AG04450 (cell line): ENCODE measurements around the gene OAT. TPM values are rescaled to one million over a fixed set of nuclear protein-coding genes. Genes with fewer than 3 reads are reported as not detected.

ENCODE experiments used
- CTCF ChIA-PET: fragments of 300-600, 350-600 bp; formaldehyde crosslinking; extraction: SDS; loops from one replicate; lab custom pipeline; 2022; ENCODE audit warnings: antibody characterized with exemption, inconsistent platforms; lab: Charles Lee
- POLR2A ChIA-PET: fragments of 350-600 bp; formaldehyde crosslinking; extraction: SDS; loops from one replicate; lab custom pipeline; 2021; ENCODE audit warnings: antibody characterized with exemption, inconsistent platforms; lab: Yijun Ruan, JAX
- DNase-seq: peaks from one replicate; pipeline ENCODE4 v3.0.0-alpha.2; 2011; ENCODE audit warnings: low read depth, low spot score
- H3K27ac ChIP-seq: one replicate; pipeline ENCODE4 v1.5.1; 2012; ENCODE audit warnings: low read depth, low read length, control low read depth
- H3K27me3 ChIP-seq: one replicate; pipeline ENCODE4 v1.6.0; 2012; ENCODE audit warnings: low read length; ENCODE audit not compliant: control insufficient read depth, insufficient read depth
- H3K4me3 ChIP-seq: 2 replicates; pipeline ENCODE4 v1.5.1; 2011; ENCODE audit warnings: mild to moderate bottlenecking, low read depth, low read length, control low read depth
- H3K9me3 ChIP-seq: 2 replicates; pipeline ENCODE4 v1.5.1; 2012; ENCODE audit warnings: low read length; ENCODE audit not compliant: control insufficient read depth, insufficient read depth
- CTCF ChIP-seq: IDR thresholded peaks from 2 replicates; pipeline ENCODE4 v1.5.1; 2011; ENCODE audit warnings: low read depth, low read length, control low read depth, inconsistent platforms
- polyA plus RNA-seq: library from polyadenylated mRNA; depleted of rRNA; stranded (reverse); fragments of >200 nt; gene quantifications from 2 replicates; pipeline ENCODE4 v1.2.3, GENCODE V29; 2011

The OAT gene
- polyA plus RNA-seq, 1 experiment = 182 TPM

- POLR2A ChIA-PET = no interaction called here
- H3K9me3 ChIP-seq = peaks cover 3% of the 10 kb centered on the region; the same call in 1 of the 2 replicates
- H3K4me3 ChIP-seq = no peak overlapping the region
- no peaks in the 10 kb centered on the region for H3K27me3 ChIP-seq
- no peak overlapping the region for H3K27ac ChIP-seq
- DNase-seq = no peak
- TF ChIP-seq CTCF = no peak
- CTCF ChIA-PET = interaction anchor here (1.0 to 1.9 kb wide), 3 partner anchors 35 to 359 kb away, joined by 3 to 9 read pairs (median 4); no protein-coding TSS in a partner anchor
These were observed 64.8 kb downstream of the OAT start for GRCh38 chr10:124353896-124354295.

- Histone ChIP-seq H3K9me3 (peaks cover 3% of the 10 kb centered on the region; the same call in 1 of the 2 replicates), H3K4me3 (no peak overlapping the region), H3K27ac (no peak overlapping the region), H3K27me3 (peaks cover 2% of the 10 kb centered on the region)
- ChIA-PET CTCF (interaction anchor here (1.0 kb wide), 1 partner anchor 359 kb away, joined by 4 read pairs; no protein-coding TSS in a partner anchor), POLR2A (no interaction called here)
- DNase-seq = no peak
- TF ChIP-seq CTCF = no peak
These were observed 65.5 kb downstream of the OAT start for GRCh38 chr10:124353091-124353815.

- DNase-seq = no peak
- CTCF ChIA-PET = no interaction called here
- Histone ChIP-seq H3K27me3 (peaks cover 2% of the 10 kb centered on the region), H3K4me3 (no peak overlapping the region), H3K27ac (no peak overlapping the region), H3K9me3 (no peaks in the 10 kb centered on the region)
- no peak for TF ChIP-seq CTCF
- POLR2A ChIA-PET = interaction anchor here (0.6 kb wide), 1 partner anchor 291 kb away, joined by 3 read pairs; no protein-coding TSS in a partner anchor
These were observed 67.1 kb downstream of the OAT start for GRCh38 chr10:124351481-124352220.

DNA sequence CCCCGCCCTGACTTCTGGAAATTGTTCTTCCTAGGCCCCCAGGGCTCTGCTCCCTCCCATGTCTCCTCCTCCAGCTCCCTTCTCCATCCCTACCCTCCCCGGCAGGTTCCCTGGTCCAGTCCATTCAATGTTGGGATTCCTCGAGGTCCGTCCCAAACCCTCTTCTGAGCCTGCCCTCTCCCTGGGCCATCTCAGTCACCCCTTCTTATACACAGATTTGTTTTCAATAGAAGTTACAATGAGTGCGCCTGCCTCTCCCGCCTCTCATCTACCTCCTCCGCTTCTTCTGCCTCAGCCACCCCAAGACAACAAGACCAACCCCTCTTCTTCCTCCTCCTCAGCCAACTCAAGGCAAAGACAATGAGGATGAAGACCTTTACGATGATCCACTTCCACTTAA lies 67.9 kb downstream of the OAT start:
- no peak for DNase-seq
- H3K27ac ChIP-seq = no peak overlapping the region
- no peaks in the 10 kb centered on the region for H3K9me3 ChIP-seq
- ChIA-PET CTCF (no interaction called here), POLR2A (no interaction called here)
- H3K4me3 ChIP-seq = no peak overlapping the region
- peaks cover 2% of the 10 kb centered on the region for H3K27me3 ChIP-seq
- TF ChIP-seq CTCF = no peak

GRCh38 chr10:124349996-124350280 lies 68.8 kb downstream of the OAT start:
- peaks cover 2% of the 10 kb centered on the region for H3K27me3 ChIP-seq
- no peaks in the 10 kb centered on the region for H3K9me3 ChIP-seq
- ChIA-PET POLR2A (no interaction called here), CTCF (no interaction called here)
- DNase-seq = no peak
- no peak overlapping the region for H3K27ac ChIP-seq
- no peak for TF ChIP-seq CTCF
- no peak overlapping the region for H3K4me3 ChIP-seq
